Measurements from ENCODE around the gene MEG3. TPM values are rescaled to one million over a fixed set of nuclear protein-coding genes. Genes with fewer than 3 reads are reported as not detected.

MEG3 gene
- total RNA-seq, 2 donors from 2014 or later, result 10.3 to 11.0 TPM

DNA sequence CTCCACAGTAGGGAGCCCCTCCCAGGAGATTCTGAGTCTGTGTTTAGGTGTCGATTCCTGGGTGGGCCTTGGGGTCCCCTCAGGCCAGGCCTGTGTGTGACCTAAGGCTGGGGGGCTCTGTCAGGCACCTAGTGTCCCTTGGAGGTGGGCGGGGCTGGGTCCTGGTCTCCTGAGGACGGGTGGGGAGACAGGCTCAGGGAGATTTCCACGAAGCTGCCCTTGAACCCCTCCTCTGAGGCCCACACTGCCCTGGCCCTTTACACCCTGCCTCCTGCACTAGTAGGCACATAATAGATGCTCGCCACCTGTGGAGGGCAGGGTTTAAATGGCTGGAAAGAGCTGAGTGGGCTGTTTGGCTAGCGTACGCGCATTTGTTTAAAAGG lies 32.9 kb downstream of the MEG3 start:
- intact Hi-C loops (cut with DNase I), result loop anchor here (10.0 kb wide), 1 partner anchor 194 kb away; no protein-coding TSS in a partner anchor

GRCh38 chr14:100859781-100860180 lies 33.9 kb downstream of the MEG3 start:
- no peak overlapping the region for H3K9ac ChIP-seq (ENCODE audit: low read depth in 2 of 2, low read length in 2 of 2)
- intact Hi-C loops (cut with DNase I), result loop anchor here (10.0 kb wide), 1 partner anchor 195 kb away; no protein-coding TSS in a partner anchor

More for the DNA sequence above, 32.9 kb downstream of the MEG3 start:
- Histone ChIP-seq H3K9ac (ENCODE audit: low read depth in 2 of 2, low read length in 2 of 2) (no peak overlapping the region), H3K36me3 (no peaks in the 10 kb centered on the region), H3K9me3 (no peaks in the 10 kb centered on the region), H3K4me1 (no peaks in the 10 kb centered on the region), H3K27me3 (no peaks in the 10 kb centered on the region), H3K27ac (no peak overlapping the region), H3K4me3 (no peak overlapping the region)
- no peak for TF ChIP-seq CTCF (IDR thresholded peaks at IDR 0.05)
- no peak for DNase-seq

GRCh38 chr14:100860556-100861187 lies 34.8 kb downstream of the MEG3 start:
- Histone ChIP-seq H3K4me1 (no peaks in the 10 kb centered on the region), H3K9me3 (no peaks in the 10 kb centered on the region), H3K9ac (ENCODE audit: low read depth in 2 of 2, low read length in 2 of 2) (no peak overlapping the region), H3K36me3 (no peaks in the 10 kb centered on the region), H3K4me3 (no peak overlapping the region), H3K27ac (no peak overlapping the region), H3K27me3 (no peaks in the 10 kb centered on the region)
- no peak for DNase-seq
- TF ChIP-seq CTCF (IDR thresholded peaks at IDR 0.05), result no peak
- intact Hi-C loops (cut with DNase I), result no loop called here

More at GRCh38 chr14:100859781-100860180, 33.9 kb downstream of the MEG3 start:
- Histone ChIP-seq H3K9me3 (no peaks in the 10 kb centered on the region), H3K4me3 (no peak overlapping the region), H3K27ac (no peak overlapping the region), H3K27me3 (no peaks in the 10 kb centered on the region), H3K36me3 (no peaks in the 10 kb centered on the region), H3K4me1 (no peaks in the 10 kb centered on the region)
- no peak for DNase-seq
- no peak for TF ChIP-seq CTCF (IDR thresholded peaks at IDR 0.05)

GRCh38 chr14:100861188-100861936 lies 35.4 kb downstream of the MEG3 start:
- H3K4me1 ChIP-seq, result no peaks in the 10 kb centered on the region

DNA sequence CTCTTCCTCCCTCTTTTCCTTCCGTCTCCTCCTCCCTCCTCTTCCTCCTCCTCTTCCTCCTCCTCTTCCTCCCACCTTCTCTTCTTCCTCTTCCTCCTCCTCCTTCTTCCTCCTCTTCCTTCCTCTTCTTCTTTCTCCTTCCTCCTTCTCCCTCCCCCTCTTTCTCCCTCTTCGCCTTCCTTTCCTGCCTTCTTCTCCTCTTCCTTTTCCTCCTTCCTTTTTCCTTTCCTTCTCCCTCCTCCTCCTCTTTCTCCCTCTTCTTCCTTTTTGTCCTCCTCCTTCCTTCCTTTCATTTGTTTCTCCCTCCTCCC lies 36.0 kb downstream of the MEG3 start:
- no peak for TF ChIP-seq CTCF (IDR thresholded peaks at IDR 0.05)
- H3K27ac ChIP-seq, result no peak overlapping the region
- no peaks in the 10 kb centered on the region for H3K4me1 ChIP-seq
- no peak for DNase-seq
- no peak overlapping the region for H3K4me3 ChIP-seq
- no peaks in the 10 kb centered on the region for H3K36me3 ChIP-seq
- intact Hi-C loops (cut with DNase I), result no loop called here
- H3K9me3 ChIP-seq, result no peaks in the 10 kb centered on the region
- H3K9ac ChIP-seq (ENCODE audit: low read depth in 2 of 2, low read length in 2 of 2), result no peak overlapping the region
- H3K27me3 ChIP-seq, result no peaks in the 10 kb centered on the region

More at GRCh38 chr14:100861188-100861936, 35.4 kb downstream of the MEG3 start:
- Histone ChIP-seq H3K9ac (ENCODE audit: low read depth in 2 of 2, low read length in 2 of 2) (no peak overlapping the region), H3K4me3 (no peak overlapping the region), H3K27ac (no peak overlapping the region), H3K9me3 (no peaks in the 10 kb centered on the region), H3K27me3 (no peaks in the 10 kb centered on the region), H3K36me3 (no peaks in the 10 kb centered on the region)
- TF ChIP-seq CTCF (IDR thresholded peaks at IDR 0.05), result no peak
- DNase-seq, result no peak
- intact Hi-C loops (cut with DNase I), result no loop called here
